Right ventricle myocardium superior (tissue), 1 donor: ENCODE results near the gene ZNF783. TPM values are rescaled to one million over a fixed set of nuclear protein-coding genes. Genes with fewer than 3 reads are reported as not detected.
A peak's percentile ranks its signal among the peaks of the same experiment; 100 is the strongest.
"Not testable (repeated sequence)": the region's sequence is repeated elsewhere in the genome, so short reads cannot be mapped to it uniquely, and the experiment has no call there.

ENCODE experiments used
- ATAC-seq: fragments of 200-7000 bp; cut with Tn5 transposase; one replicate; pipeline ENCODE4 v1.9.1; 2020; ENCODE audit warnings: mild to moderate bottlenecking; ENCODE audit not compliant: poor library complexity
- DNase-seq: peaks from one replicate; pipeline ENCODE4 v3.0.0-alpha.2; 2020
- intact Hi-C: fragments of 100-400 bp; cut with DNase I; formaldehyde crosslinking; loops from one replicate; pipeline ENCODE4 v1.11.2; 2022
- long read RNA-seq: library from polyadenylated mRNA; unstranded; transcript quantifications from one replicate; pipeline ENCODE4 v2.0.0, GENCODE V29; 2021
- total RNA-seq: library from RNA; stranded (reverse); fragmentation: NEBNext Ultra II Directional; extraction: Animal tissue kit (Norgen Biotek cat#: 25700); gene quantifications from one replicate; pipeline ENCODE4 v1.2.1, GENCODE V29; 2021
- donor health status: DM: no; HTN: yes; CAD: no; lungs with severe emphysema.

ZNF783 gene
- 4.0 TPM for total RNA-seq
- long read RNA-seq, full-length matches to known transcripts: 1 of 12 reads
- long read RNA-seq, partial matches to known transcripts: 5 of 12 reads
- long read RNA-seq, other reads (novel, unspliced or antisense): 6 of 12 reads

- ATAC-seq (peak; percentile 98), DNase-seq (peak; percentile 94)
- intact Hi-C loops: no loop called here
These were observed at the start of gene ZNF783 for GRCh38 chr7:149261829-149262617. Gene ZNF783, plus strand, starts transcription at chr7:149262196. Its CDS starts 138 bp downstream, at chr7:149262334.

- DNase-seq: no peak
- intact Hi-C loops: no loop called here
- ATAC-seq: peak; percentile 77
These were observed 47.8 kb upstream of the ZNF783 start for GRCh38 chr7:149214020-149214720.

GRCh38 chr7:149216402-149216801, 45.6 kb upstream of the ZNF783 start:
- intact Hi-C loops: no loop called here
- DNase-seq (no peak), ATAC-seq (no peak)

GRCh38 chr7:149217570-149217969, 44.4 kb upstream of the ZNF783 start:
- no peak for ATAC-seq
- intact Hi-C loops: no loop called here
- no peak for DNase-seq

- no peak for DNase-seq
- intact Hi-C loops: no loop called here
- ATAC-seq: no peak
These were observed 43.3 kb upstream of the ZNF783 start for GRCh38 chr7:149218469-149219420.

- DNase-seq (no peak), ATAC-seq (no peak)
- intact Hi-C loops: no loop called here
These were observed 41.5 kb upstream of the ZNF783 start for GRCh38 chr7:149220534-149220933.

GRCh38 chr7:149223176-149223575, 38.8 kb upstream of the ZNF783 start:
- no peak for ATAC-seq
- intact Hi-C loops: no loop called here
- no peak for DNase-seq

GRCh38 chr7:149223761-149224160, 38.2 kb upstream of the ZNF783 start:
- intact Hi-C loops: no loop called here
- DNase-seq (no peak), ATAC-seq (no peak)

GRCh38 chr7:149224352-149224751, 37.6 kb upstream of the ZNF783 start:
- no peak for DNase-seq
- ATAC-seq: no peak
- intact Hi-C loops: no loop called here

GRCh38 chr7:149225106-149225505, 36.9 kb upstream of the ZNF783 start:
- intact Hi-C loops: no loop called here
- ATAC-seq: no peak
- no peak for DNase-seq

- intact Hi-C loops: no loop called here
- DNase-seq (no peak), ATAC-seq (no peak)
These were observed 36.3 kb upstream of the ZNF783 start for GRCh38 chr7:149225656-149226055.

- ATAC-seq, intact Hi-C loops, DNase-seq: not testable (repeated sequence)
These were observed 35.6 kb upstream of the ZNF783 start for GRCh38 chr7:149226366-149226765.

GRCh38 chr7:149226840-149227494, 35.0 kb upstream of the ZNF783 start:
- intact Hi-C loops: no loop called here
- no peak for DNase-seq
- ATAC-seq: no peak

GRCh38 chr7:149228831-149229471, 33.0 kb upstream of the ZNF783 start:
- intact Hi-C loops: no loop called here
- DNase-seq (no peak), ATAC-seq (no peak)

GRCh38 chr7:149229526-149229925, 32.5 kb upstream of the ZNF783 start:
- ATAC-seq: no peak
- no peak for DNase-seq
- intact Hi-C loops: no loop called here

GRCh38 chr7:149232362-149232761, 29.6 kb upstream of the ZNF783 start:
- intact Hi-C loops: no loop called here
- ATAC-seq (no peak), DNase-seq (no peak)

- DNase-seq, intact Hi-C loops, ATAC-seq: not testable (repeated sequence)
These were observed 28.3 kb upstream of the ZNF783 start for GRCh38 chr7:149233655-149234204.

- DNase-seq (no peak), ATAC-seq (no peak)
- intact Hi-C loops: no loop called here
These were observed 24.5 kb upstream of the ZNF783 start for GRCh38 chr7:149237502-149237901.
